Measurements from ENCODE around the gene CTIF.

The CTIF gene

DNA sequence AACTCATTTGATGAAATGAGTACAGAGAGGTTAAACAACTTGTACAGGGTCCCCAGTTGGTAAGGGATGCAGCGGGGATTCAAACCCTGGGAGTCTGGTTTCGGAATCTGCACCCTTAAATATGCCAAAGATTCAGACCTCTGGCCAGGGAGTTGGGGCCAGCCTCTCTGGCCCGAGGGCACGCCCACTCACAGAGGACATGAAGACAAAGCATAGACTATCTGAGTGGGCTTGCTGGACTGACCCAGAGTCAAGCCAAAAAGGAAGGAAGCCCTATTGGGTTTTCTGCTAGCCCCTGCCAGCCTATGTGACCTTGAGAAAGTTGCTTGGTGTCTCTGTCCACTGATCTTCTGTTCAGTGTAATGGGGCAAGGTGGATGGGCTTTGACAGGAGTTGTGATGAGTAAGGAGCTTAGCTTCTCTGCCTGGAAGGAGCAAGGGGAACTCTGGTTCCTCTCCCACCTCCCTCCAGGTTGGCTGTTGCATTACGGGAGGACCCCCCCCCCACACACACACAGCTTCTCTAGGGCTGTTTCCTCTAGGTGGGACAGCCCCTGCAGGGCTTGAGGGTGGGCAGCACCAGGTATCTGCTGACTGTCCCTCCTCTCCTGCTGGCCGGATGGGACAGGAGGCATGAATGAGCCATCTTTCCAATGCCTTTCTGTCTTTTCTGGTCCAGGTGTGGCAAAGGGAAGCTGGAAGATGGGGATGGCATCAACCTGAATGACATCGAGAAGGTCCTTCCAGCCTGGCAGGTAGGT is 131.3 kb downstream of the CTIF start:
- DNase-seq, result no peak

DNA sequence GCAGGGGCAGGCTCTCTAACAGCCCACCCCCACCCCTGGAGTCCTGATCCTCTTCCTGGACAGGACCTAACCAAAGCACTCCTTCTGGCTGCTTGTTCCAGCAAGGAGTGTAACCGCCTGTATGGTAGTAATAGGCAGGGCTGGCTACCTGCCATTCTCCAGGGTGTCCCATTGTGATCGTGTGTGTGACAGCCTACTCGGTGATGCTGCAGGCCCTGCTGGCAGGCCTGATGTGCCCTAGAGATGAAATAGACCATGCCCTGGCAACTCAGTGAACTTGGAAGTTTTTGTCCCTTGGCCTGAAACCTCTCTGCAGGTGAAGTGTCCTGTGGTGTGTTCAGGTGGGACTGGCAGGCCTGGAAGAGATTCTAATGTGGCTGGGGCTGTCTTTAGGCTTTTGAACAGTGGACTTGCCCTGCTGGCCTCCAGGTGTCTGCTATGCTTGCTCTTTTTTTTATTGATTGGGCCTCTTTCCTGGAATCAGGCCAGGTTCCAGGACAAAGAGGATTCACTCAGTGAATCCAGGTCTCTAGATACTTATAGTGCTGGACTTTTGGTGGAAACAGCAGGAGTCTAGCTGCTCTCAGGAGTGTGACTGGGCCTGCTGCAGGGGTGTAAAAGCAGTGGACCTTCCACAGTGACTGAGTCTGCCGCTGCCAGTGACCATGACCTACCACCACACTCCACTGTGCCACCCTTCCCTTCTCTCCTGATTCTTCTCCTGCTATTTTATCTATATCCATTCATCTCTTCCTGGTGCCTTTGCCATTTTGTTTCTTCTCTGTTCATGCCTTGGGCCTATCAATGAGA is 132.1 kb downstream of the CTIF start:
- no peak for DNase-seq

DNA sequence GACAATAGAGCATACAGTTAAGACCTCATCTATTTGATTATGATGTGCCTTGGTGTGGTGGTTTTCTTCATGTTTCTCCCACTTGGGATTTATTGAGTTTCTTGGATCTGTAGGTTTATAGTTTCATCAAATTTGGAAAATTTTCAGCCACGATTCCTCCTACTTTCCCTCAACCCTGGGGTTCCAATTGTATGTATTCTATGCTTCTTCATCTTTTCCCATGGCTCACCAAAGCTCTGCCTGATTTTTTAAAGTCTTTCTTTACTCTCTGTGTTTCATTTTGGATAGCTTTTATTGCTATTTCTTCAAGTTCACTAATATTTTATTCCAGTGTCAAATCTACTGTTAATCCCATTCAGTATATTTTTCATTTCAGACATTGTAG is 132.7 kb downstream of the CTIF start:
- no peak for DNase-seq

DNA sequence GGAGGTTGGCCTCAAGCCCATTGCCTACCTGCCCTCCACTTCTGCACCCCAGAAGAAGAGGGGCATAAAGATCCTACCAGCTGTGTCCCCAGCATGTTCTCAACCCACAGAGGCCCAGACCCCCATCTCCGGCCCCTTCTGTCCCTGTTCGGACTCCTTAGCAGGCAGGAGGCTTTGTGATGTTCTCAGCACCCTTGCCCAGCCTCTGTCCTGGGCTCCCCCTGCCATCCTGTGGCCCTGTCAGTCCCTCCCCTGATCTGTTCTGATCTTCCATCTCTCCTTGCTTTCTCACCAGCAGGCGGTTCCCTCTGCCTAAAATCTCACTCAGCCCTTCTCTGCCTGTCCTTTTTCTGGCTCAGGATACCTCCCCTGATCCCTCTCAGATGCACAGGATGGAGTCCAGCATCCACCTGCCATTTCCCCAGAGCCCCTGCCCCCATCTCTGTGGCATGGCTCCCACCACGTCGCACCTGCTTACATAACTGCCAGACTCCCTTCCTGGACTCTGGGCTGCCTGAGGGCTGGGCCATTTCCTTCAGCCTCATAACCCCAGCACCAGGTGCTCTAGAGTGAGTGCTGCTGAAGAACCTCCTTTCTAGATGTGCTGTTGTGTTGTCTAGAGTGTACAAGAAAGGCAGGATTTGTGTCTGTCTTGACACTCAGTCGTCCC is 134.0 kb downstream of the CTIF start:
- DNase-seq, result no peak

DNA sequence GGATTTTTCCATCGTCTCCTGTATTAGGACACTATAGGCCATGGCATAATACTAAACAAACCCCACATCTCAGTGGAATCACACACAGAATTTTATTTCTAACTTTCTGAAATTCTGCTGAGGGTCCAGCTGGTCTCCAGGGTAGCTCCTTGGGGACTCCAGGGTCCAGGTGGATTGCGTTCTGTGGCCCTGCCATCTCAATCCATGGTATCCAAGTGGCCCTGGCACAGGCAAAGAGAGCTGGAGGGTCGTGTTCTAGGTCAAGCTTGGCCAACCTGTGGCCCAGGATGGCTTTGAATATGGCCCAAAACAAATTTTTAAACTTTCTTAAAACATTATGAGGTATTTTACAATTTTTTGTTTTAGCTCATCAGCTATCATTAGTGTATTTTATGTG is 134.6 kb downstream of the CTIF start:
- no peak for DNase-seq

DNA sequence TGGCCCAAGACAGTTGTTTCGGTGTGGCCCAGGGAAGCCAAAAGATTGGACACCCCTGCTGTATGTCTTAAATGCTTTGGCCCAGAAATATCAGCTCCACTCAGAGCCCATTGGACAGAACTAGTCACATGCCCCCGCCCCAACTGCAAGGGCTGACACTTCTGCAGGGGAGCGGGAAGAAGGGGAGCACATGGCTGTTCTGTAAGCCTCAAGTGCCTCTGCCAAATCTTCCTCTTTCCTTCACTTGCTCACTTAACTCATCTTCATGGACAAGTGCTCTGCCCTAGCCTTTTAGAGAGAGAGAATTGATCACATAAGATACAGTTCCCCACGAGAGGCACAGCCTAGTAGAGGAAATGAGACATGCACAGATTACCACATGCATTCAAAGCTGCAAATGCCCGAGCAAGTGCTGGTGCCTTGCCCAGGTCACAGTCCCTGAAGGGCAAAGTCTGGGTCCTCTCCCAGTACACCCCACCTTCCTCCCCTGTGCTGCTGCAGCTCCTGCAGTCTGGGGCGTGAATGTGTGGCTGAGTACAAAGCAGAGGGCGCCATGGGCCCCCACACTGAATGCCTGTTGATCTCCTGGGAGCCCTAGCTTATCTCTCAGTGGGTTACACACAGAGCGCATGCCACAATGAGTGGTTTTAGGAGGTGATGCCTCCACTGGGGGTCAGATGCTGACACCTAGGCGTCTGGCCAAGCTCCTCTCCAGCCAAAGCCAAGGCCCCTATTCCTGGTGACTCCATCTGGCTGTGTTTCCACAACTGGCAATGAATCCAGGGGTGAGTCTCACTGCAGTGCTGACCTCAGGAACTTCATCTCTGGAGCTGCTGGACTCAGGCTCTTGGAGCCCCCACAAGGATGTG is 135.3 kb downstream of the CTIF start:
- DNase-seq, result no peak

DNA sequence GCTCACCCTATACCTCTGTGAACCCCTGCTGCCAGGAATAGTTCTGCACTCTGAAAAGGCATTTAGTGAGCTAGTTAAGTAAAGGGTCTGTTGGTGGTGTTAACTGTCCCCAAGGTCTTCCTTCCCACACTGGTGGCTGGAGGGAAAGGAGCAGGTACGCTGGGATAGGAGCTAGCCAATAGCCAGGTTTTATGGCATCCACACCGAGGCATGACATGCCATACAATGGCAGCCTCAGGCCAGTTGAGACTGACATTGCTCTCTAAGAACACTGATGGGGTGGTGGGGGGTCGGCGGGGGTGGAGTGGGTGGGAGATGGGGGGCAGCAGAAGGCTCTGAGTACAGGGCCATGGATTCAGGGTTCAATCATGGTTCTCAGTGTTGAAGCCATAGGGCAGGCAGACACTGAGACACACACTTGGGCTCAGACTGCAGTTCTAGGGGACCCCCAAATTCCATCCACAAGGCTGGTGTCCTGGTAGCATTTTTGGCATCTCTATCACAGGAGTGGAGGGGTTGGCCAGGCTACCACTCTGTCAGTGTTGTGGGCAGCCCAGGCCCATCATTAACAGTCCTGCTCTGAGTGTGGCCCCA is 136.0 kb downstream of the CTIF start:
- DNase-seq, result no peak

DNA sequence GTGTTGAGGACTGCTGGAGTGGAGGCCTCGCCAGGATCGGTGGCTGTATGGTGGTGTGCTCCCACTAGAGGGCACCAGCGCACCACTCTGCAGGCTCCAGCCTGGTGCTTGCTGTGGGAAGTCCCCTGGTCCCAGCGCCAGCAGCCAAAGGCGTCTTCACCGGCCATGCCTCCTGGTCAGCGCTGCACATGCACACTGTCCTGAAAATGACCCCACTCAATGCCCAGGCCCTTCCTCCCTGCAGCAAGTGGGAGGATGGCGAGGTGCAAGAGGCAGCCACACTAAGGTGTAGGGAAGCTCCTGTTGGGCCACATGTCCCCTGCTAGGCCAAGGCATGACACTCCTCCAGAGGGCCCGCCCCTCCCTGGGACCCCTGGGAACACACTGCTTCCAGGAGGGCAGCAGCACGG is 136.5 kb downstream of the CTIF start:
- DNase-seq, result peak; percentile 34

DNA sequence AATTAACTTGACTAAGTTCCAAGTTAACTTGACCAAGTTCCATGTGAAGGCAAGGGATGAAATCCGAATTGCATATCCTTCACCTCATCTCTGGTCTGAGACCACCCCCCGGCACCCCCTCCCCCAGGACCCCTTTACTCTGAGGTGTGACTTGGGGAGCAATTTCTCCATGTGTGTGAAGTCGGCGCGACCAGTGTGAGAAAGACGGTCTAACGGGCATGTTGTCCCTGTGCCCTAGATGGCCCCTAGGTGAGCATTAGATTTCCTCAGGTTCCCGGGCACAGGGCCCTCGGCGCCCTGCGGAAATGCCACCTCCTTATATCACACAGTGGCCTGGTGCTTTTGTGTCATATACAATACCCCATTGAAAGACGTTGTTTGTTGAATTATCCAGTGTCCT is 137.1 kb downstream of the CTIF start:
- no peak for DNase-seq

DNA sequence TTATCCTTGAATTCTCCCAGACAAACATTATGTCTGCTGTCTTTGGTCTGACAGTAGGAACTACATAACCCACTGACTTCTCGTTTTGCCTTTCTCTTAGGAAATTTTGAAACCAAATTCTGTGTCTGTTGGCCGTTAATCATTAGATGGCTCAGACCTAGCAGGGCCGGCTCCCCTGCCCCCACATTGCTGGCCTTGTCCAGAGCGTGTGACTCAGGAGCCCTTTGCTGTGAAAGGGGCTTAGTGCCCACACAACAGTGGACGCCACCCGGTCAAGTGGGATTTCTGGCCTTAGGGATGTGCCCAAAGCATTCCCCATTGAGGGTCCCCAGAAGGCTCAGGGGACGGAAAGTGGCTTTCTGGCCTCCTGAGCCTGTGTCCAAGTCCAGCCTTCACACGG is 137.5 kb downstream of the CTIF start:
- DNase-seq, result no peak

DNA sequence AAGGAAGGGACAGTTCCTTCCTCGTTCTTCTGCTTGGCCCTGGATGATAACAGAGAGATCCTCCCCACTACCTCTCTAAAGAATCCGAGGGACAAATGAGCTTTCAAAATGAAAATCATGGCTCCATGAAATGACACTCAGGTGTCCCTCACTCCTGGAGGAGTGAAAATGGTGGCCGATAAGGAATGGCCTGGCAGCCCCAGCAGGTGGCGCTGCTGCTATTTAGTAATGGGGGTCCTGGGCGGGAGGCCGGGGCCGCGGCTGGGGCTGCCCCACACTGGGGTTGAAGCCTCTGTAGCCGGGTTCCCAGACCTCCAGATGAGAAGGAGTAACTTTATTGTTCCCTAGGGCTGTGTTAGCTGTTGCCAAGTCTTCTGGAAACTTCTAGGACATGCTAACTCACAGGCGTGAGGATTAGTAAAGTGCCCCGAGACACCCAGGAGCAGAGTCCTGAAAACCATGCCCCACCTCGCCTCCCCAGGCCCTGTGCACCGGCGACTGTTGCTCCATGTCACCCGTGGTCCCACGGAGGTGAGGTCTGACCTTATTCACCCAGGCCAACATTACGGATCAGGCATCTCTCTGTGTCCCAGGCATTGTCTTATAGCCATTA is 138.0 kb downstream of the CTIF start:
- no peak for DNase-seq

DNA sequence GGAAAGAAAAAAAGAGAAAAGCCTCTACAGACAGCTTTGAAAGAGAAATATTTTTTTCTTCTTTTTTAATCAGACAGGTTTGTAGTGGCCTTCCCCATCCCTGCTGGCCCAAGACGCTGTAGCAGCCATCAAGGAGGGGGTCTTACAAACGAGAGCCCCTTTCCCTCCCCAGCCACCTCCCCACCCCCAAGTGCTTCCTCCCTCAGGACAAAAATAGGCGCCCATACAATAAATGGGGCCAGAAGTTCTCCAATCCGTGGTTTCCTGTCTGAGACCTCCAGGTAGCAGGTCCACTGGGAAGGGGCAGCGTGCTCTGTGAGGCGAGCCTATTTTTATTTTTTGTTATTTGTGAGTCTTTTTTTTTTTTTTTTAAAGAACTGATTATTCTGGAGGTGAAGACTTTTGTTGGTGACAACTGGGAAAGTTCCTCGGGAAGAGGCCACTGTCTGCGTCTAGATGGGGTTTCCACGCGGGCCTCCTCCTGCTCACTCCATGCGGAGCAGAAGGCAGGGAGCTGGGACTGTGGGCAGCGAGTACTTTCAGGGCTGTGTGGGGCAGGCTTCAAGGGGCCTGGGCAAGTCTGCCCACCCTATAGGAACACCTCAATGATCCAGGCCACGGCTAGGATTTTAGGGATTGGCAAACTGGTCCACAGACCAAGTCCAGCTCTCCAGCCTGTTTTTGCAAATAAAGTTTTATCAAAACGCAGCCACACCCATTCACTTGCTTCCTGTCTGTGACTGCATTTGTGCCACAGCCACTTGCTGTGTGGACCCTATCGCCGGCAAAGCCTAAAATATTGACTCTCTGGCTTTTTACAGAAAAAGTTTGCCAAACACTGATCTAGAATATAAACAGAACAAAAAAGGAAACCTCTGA is 139.6 kb downstream of the CTIF start:
- DNase-seq, result no peak

DNA sequence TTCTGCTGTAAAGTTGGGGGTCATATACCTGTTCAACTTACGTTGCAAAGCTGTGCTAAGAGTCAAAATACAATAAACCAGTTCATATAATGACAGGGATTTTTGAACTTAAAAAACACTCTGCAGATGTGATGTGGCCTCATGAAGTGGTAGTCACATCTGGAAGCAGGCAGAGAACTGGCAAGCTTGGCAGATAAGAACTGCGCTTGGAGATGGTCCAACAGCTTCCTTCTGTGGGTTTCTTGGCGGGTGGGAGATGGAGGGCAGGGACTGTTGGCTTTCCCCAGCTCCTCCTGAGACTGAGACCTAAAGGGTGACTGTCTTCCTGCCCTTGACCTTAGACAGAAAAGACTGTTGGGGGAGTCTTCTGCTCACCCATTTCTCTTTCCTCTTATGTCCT is 140.4 kb downstream of the CTIF start:
- no peak for DNase-seq

DNA sequence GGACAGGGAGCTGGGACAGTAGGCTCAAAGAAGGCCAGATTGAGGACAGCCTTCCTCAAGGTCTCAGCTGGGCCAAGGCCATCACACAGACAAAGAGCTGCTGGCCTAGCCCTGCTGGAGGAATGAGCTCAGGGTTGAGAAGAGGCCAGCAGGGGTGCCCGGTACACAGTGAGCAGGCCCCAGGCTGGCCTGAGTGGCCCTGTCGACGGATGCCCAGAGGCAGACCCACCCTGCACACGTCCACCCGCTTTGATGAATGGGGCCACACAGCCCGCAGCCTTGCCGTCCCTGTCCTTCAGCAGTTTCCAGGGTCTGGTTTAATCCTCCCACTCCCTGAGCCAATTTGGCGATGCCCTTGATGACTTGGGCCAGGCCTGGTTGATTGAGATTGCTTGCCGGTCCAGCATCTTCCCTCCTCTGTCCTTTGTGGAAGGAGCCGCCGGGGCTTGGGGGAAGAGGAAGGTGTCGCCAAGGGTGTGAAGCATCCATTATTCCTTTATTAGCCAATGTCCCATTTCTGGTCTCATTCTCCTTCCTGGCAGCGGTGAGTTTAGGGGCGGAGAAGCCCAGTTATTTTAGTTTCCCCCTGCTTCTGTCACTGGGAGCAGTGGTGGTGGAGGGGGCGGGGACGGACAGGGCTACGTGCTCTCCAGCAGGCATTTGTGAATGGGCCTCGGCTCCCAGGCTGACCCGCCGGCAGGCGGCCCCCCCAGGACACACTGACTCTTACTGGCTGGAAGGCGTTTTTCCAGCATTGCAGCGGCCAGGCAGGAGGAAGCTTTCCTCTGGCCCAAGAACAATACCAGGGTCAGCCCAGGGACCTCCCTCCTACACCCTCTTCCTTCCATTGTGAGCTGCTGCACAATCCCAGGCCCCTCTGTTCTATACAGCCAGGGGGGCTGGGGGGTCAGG is 141.8 kb downstream of the CTIF start:
- DNase-seq, result no peak

DNA sequence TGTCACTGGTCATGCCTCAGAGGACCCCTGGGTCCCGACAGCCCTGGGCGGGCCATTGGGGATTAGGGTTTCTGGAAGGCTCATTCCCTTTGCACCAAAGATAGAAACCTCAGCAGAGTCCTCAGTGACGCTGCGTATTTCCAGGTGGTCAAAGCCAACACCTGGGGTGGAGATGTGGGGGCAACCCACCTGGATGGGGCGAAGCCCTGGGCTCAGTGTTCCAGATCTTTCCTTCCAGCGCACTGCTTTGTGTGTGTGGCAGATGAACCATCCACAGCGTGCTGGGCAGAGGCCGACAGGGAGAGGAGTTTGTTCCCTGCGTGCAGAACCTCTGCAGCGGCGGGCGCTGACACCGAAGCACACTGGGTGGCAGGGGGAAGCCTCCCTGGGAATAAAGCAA is 143.9 kb downstream of the CTIF start:
- no peak for DNase-seq

DNA sequence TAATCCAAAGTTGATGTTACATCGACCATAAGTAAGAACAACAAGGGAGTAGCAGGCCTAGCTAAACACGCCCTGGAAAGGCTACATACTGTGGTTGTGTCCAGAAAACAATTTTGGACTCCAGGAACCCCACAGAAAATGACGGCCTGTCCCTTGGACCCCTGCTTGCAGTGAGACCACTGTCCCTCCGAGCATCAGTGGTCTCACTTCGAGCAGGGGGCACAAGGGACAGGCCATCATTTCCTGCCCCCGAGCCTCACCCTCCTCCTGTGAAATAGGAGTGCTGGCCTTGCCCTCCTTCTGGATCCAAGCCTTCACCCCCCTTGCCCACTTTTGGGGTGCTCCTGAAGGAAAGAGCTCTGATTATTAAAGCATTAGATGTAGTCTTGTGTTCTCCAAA is 144.4 kb downstream of the CTIF start:
- DNase-seq, result no peak

DNA sequence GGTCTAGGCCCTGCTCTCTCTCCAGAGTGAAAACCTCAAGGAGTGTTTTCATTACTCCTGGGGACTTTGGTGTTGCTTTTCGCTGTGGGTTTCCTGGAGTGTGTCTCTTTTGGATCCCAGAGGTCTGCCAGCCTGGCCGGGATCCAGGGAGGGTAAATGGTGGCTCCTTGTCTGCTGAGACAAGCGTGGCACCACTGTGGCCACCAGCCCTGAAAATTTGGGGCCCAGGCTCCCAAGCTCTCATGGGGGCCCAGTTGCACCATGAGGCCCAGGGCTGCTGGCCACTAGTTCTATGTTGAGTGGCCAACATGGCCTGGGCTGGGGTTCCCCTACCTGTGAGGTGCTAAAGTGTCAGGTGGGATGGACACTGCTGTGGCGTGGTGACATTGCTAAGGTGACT is 144.8 kb downstream of the CTIF start:
- DNase-seq, result no peak

DNA sequence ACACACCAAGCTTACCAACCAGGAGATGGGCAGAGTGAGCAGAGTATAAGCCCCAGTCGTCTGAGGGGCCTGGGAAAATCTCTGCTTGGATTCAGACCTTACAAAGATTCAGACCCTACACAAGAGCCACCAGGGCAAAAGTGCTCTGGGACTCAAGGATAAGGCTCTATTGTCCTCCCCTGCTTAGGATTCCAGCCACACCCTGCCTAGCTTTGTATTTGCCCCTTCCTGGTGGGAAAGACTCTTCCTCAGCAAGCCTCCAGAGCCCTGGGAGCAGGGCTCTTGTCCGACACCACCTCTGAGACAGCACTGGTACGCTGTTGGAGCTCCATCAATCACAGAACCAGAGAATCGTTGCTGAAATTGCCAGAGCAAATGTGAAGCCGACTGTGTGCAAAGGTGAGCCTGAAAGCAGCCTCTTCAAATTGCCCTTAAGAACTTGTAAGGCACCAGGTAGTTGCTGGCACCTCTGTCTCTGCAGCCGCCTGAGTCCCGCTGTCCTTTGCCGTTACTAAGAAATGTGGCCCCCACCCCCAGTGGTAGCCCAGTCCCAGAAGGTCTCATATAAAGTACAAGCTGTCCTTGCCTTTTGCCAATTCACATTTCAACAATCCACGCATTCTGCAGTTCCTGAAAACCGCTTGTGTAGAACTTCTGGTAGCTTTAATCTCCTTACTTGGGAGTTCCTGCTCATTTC is 148.7 kb downstream of the CTIF start:
- no peak for DNase-seq

DNA sequence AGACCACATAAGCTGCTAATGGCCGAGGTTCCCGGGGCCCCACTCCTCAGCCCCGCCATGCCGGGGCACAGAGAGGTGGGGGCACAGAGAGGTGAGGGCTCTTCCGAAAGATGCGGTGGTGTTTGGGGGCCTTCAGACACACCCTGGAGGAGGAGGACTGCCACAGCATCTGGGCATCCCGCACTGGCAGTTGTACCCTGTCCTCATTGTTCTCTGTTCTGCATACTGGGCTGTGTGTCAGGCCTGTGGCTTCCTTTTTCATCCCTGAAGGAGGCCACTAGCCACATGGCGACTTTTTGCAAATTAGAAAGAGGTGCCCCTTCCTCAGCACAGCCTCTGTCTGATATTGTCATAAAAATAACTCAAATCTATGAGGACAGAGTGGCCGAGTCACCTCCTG is 150.1 kb downstream of the CTIF start:
- no peak for DNase-seq
